Renal cortex interstitium (tissue), 11 donors: Measurements from ENCODE around the gene COL4A5. TPM values are rescaled to one million over a fixed set of nuclear protein-coding genes. Genes with fewer than 3 reads are reported as not detected.

Experiments used
- DNase-seq, 11 donors: peaks; one replicate each; pipeline ENCODE4 v3.0.0-alpha.2; 2013; ENCODE audit warnings: low read depth in 9 of 11, low spot score in 4 of 11; ENCODE audit errors: extremely low read depth in 1 of 11
- polyA plus RNA-seq, 3 donors: library from polyadenylated mRNA; unstranded; fragments of 120-200 nt; gene quantifications; one replicate each; pipeline ENCODE4 v1.2.1, GENCODE V29; 2013; ENCODE audit not compliant: insufficient read length in 3 of 3

Gene COL4A5
- polyA plus RNA-seq, 3 donors: 107 to 134 (median 128) TPM

- no peak for DNase-seq
These were observed 282.9 kb downstream of the COL4A5 start for GRCh38 chrX:108722561-108722960.

- DNase-seq: no peak
These were observed 287.1 kb downstream of the COL4A5 start for GRCh38 chrX:108726748-108727147.

DNA sequence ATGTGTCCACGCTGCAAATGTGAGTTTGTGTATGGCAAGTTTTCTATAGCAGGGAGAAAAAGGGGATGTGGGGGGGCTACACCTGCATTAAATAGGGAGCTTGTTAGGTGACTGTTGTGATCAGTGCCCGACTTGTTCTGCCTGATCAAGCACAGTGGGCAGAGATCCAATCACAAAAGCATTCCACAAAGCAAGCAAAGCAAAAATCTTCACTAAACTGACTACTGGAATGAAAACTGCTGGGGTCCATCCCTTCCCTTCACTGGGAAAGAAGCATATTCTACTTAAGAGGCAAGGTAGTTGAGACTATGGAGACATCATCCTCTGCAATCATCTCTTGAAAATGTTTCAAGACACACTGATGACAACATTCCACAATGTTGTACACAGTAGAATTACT lies 291.5 kb downstream of the COL4A5 start:
- no peak for DNase-seq

GRCh38 chrX:108732630-108733321 lies 293.1 kb downstream of the COL4A5 start:
- DNase-seq: no peak

DNA sequence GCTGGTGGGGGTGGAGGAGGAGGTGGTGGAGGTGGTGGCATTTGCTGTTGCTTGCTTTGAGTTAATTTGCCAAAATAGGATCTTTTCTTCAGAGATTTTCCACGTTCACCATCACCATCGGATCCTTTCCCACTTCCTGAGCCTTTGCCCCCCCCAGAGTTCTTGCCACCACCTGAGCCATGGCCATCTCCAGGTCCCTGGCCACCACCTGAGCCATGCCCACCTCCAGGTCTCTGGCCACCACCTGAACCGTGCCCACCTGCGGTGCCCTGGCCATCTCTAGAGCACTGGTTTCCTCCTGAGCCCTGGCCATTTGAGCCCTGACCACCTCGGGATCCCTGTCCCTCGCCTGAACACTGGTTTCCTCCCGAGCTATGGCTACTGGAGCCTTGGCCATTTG lies 294.8 kb downstream of the COL4A5 start:
- DNase-seq: no peak

DNA sequence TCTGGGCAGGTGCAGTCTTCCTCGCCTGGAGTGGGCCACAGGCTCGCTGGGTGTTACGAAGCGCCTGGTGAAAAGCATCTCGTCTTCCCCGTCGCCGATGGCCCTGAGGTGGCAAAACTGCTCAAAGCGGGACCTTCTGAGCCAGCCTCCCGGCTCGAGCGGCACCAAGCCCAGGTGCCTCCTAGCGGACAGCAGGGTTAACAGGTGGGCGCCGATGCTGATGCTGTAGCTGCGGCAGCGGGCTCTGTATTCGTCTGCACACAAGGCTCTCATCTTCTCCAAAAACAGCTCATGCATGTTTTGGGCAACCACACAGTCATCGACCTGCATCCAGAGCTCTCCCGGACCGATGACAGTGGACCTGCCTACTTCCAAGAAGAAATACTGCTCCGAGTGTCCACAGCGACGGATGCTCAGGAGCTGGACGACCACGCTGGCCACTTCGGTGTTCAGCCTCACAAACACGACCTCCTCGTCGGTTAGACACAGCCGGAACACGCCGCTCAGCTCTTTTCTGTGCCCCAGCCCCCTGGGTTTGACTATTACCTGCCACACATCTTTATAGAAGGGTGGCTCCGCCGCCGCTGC lies 295.5 kb downstream of the COL4A5 start:
- peak in 1 of 11 donors; percentile 5 for DNase-seq

DNA sequence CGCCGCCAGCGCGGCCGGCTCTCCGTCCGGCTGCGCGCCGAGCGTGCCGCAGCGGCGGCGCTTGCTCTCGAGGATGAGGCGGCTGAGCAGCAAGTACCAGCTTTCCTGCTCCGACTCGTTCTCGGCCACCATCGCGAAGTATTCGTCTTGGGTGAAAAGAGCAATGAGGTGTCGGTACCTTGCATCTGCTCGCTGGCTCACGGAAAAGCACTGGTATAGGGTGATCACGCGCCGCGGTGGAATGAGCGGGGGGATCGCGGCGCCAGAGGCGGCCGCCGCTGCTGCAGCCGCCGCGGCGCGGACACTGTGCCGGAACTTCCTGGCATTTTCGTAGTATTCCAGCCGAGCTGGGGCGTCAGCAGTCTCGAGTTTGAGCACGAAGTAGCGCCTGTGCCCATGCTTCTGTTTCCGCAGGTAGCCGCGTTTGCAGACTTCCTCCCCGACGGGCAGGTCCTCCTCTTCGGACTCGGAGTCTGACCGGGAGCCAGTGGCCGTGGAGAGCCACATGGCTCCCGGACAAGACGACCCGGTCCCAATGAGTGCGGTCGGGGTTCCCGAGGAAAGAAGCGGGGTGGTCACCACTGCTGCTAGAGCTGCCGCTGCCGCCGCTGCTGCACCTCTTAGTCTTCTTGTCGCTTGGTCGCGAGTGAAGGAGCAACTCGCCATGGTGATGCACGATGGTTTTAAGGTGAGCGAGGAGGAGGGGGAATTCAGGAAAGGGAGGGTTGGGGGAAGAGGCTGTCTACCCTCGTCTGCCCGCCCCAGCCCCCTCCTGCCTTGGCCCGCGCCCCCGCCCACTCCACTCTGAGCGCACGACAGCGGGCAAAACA lies 296.3 kb downstream of the COL4A5 start:
- DNase-seq: peak in 1 of 11 donors; percentile 5

DNA sequence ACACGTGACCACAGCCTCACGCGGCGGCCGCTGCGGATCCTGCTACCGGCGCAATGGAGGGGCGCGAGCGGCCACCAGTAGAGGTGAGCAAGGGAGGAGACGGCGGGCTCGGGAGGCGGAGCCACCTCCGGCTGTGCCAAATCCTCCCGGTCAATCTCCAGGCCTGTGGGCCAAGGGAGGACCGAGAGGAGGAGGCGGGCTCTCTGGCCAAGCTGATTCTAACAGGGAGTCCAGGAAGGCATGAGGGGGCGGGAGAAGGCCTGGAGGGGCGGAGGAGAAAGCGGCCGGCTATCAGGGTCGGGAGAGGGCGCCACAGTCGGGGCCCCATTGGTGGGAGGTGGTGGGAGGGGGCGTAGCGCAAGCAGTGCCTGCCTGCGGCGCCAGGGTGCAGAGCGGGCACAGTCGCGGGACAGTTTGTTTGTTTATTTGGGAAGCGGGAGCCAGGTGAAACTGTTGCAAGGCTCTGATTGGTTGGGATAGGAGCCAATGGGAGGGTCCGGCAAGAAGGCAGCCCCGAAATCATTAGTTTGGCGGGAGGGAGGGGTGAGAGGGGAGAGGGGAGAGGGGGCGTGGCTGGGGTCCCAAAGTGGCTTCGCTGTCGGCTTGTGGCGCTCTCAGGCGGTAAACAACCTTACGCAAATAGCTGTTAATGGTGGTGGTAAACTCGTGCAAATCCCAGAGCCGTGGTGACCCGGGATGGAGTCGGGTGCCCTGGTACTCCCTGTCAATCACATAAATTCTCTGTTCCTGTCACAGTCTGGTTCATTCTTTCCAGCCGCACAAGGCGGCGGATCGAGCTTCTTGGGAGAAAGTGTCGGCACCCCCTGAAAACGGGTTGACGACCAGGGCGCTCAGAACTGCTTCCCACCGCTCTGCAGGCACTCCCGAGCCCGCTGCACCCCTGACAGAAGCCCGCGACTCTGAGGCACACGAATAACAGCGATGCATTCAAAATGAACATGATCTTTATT lies 297.2 kb downstream of the COL4A5 start, which contains the start of gene IRS4:
TSS of gene IRS4 (minus strand) at position 55 of the 971 bp plus-strand sequence.
- peak in 6 of 11 donors; percentile 40 to 63 (median 56) for DNase-seq

- DNase-seq: no peak
These were observed 298.1 kb downstream of the COL4A5 start for GRCh38 chrX:108737754-108738153.

- no peak for DNase-seq
These were observed 300.7 kb downstream of the COL4A5 start for GRCh38 chrX:108740299-108740774.

Other genes with a start within 250 kb of the COL4A5 start
- 10 to 100 TPM; 14.1 to 17.8 (median 14.2) TPM for gene COL4A6, start 1.4 kb upstream of the COL4A5 start, polyA plus RNA-seq